Cardiac fibroblast (primary cell): Measurements from ENCODE around the gene HDHD5.

Source experiments
- DNase-seq, 2 donors: peaks; one replicate each; pipeline versions ENCODE4 v3.0.0 to v3.0.0-alpha.2; 2010; ENCODE audit warnings: low read depth in 2 of 2
- H3K4me3 ChIP-seq, 2 donors: replicated peaks in 1 of 2; 1 replicate in 1 of 2; 2 replicates in 1 of 2; pipeline ENCODE4 v1.5.1; 2011; ENCODE audit warnings: low read depth in 2 of 2, low read length in 2 of 2, mild to moderate bottlenecking in 2 of 2, moderate library complexity in 1 of 2
- TF ChIP-seq, protein P1 (sequence below): IDR thresholded peaks from one replicate; pipeline ENCODE4 v1.5.1; 2011; ENCODE audit warnings: low read depth, mild to moderate bottlenecking, low read length, inconsistent platforms

The HDHD5 gene

DNA sequence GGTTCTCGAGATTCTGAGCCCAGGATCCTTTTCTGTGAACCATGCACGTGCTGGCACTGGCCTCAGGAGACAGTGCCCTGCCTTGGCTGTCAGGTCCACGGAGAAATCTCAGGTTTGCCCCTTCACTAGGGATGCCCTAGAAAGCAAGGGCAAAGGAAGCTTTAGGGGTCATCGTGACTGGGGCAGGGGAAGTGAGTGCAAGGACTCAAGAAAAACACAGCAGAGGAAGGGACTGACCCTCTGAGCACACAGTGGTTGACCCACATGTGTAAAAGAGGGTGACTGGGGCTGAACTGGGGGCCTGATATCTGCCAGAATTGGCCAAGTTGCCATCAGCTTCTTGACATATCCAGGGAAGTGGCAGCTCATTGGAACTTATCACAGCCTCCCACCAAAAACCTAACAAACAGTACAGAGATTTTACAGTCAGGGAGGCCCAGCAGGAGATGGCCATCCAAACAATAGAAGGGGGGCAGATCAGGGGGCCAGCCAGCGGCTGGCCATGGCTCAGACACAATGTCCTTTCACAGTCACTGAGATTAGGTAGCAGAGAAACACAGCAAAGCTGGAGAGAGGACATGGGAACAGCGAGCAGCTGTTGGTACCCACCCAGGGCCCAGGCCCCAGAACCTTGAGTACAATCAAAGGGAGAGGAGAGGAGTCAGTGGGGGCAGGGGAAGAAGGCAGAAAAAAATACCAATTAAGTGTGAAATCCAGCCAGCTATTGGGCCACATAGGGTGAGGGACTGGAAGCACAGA is 42.3 kb downstream of the HDHD5 start:
- TF ChIP-seq, protein P1, sequence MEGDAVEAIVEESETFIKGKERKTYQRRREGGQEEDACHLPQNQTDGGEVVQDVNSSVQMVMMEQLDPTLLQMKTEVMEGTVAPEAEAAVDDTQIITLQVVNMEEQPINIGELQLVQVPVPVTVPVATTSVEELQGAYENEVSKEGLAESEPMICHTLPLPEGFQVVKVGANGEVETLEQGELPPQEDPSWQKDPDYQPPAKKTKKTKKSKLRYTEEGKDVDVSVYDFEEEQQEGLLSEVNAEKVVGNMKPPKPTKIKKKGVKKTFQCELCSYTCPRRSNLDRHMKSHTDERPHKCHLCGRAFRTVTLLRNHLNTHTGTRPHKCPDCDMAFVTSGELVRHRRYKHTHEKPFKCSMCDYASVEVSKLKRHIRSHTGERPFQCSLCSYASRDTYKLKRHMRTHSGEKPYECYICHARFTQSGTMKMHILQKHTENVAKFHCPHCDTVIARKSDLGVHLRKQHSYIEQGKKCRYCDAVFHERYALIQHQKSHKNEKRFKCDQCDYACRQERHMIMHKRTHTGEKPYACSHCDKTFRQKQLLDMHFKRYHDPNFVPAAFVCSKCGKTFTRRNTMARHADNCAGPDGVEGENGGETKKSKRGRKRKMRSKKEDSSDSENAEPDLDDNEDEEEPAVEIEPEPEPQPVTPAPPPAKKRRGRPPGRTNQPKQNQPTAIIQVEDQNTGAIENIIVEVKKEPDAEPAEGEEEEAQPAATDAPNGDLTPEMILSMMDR, result no peak
- DNase-seq, result no peak
- no peak overlapping the region for H3K4me3 ChIP-seq

DNA sequence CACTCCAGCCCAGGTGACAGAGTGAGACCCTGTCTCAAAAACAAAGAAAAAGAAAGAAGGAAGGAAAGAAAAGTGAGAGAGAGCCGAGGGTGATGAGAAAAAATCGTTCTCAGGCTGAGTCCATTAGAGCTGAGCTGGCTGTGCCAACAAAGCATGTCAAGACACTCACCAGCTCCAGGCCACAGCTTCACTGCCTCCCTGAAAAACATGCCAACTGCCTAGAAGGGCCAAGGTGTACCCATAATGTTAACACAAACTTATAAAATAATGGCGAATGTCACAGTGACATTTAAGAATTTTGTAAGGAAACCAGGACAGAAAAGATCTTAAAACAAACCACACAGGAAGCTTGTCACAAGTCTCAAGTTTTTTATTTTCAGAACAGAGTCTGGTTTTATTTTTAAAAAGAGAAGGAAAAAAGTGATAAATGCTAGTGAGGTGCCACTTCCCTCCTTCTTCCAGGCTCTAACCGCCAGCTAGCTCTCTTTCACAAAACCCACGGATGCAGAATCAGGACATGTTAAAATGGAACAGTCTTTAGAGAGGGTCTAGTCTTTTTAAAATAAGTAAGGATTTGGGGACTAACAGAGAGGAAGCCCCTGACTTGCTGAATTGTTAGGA is 43.0 kb downstream of the HDHD5 start:
- no peak for DNase-seq
- TF ChIP-seq, protein P1, result no peak
- H3K4me3 ChIP-seq, result no peak overlapping the region

DNA sequence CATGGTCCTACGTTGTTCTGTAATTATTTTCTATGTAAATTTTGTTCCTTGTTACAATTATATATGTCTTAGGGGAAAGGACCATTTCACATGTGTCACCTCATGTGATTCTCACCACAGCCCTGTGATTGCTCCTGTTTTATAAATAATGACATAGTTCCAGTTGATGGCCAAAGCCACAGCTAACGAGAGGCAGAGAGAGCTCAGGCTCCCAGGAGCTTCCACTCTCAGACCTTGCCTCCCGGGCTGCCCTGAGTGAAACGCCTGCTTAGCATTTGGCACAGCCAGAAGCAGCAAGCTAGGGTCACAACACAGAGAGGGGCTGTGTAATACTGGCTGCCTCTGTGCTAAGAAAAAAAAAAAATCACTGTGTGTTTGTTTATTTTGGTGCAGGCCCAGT is 43.8 kb downstream of the HDHD5 start:
- DNase-seq, result no peak
- no peak overlapping the region for H3K4me3 ChIP-seq
- TF ChIP-seq, protein P1, result no peak

DNA sequence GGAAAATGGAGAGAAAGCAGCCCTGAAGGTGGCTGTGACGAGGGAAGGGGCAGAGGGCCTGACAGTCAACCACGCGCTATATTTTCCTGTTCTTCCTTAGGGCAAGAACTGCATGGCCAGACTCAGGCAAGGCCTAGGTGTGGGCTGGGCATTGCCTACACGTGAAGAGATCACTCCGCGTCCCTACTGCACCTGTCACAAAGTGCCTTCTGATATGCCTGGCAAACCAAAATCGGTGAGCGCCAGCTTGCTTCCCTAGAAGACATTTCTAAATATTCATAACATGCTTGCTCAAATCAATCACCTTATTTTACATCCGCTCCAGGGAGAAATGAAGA is 44.2 kb downstream of the HDHD5 start:
- DNase-seq, result no peak
- TF ChIP-seq, protein P1, result no peak

DNA sequence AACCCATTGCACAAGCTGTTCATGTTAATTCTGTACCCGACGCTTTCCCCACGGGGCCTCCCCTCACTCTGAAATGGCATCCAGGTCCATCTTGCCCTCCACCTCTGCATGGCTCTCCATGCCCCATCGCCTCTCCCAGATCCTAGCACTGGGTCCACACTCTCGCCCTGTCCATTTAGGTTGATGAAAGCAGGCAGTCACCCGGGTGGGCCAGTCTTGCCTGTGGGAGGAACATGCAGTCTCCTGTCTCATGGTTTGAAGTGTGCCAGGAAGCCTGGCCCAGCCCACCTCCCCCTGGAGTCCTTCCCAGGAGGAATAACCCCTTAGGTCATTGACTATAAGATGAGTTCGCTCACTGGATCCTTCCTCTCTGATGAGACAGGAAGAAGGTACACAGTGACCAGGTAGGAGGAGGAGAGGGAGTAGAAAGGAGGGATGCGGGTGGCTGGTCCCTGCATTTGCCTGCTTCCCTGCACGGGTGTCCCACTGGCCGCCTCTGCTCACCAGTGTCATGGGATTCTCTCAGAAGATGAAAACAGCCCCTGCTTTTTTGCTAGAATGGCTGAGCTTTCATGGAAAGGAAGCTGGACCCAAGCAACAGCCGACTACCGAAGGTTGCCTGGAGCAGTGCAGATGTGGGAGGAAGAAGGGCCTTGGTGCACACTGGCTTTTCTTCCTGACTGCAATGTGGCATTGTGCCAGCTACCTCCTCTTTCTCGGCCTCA is 44.7 kb downstream of the HDHD5 start:
- no peak for DNase-seq
- TF ChIP-seq, protein P1, result no peak
- no peak overlapping the region for H3K4me3 ChIP-seq

More for the DNA sequence above, 44.2 kb downstream of the HDHD5 start:
- H3K4me3 ChIP-seq, result no peak overlapping the region

DNA sequence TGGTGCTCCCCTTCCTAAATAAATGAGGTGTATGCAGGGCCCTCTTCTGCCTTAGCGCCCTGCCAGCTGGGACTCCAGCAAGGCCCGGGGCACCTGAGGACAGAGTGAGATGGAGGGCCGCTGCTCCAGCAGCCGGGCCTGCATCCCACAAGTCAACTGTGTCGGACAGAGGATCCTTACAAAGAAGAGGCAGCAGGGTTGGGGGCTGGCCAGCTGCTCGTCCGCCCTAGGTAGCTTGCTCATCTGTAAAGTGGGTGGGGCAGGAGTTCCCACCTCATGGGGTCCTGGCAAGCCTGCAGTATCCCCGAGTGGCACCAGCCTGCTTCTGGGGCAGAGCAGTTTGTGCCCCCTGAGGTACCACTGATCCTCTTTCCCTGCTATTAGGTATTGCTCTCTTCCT is 45.5 kb downstream of the HDHD5 start:
- TF ChIP-seq, protein P1, result no peak
- H3K4me3 ChIP-seq, result no peak overlapping the region
- DNase-seq, result no peak
